Ectodermal cell (in vitro differentiated cells): ENCODE measurements around the gene HOXB1.
A peak's percentile ranks its signal among the peaks of the same experiment; 100 is the strongest.

Experiments used
- H3K27ac ChIP-seq: 2 replicates; pipeline ENCODE4 v1.7.0; 2013; ENCODE audit warnings: mild to moderate bottlenecking, low read depth, low read length; ENCODE audit not compliant: insufficient read depth, poor library complexity, severe bottlenecking
- H3K27me3 ChIP-seq: 2 replicates; pipeline ENCODE4 v1.7.0; 2013; ENCODE audit warnings: mild to moderate bottlenecking, low read length; ENCODE audit not compliant: insufficient read depth, control insufficient read depth, poor library complexity, severe bottlenecking
- H3K36me3 ChIP-seq: one replicate; pipeline ENCODE4 v1.7.0; 2013; ENCODE audit warnings: low read length; ENCODE audit not compliant: control insufficient read depth, insufficient read depth
- H3K4me1 ChIP-seq: one replicate; pipeline ENCODE4 v1.7.0; 2013; ENCODE audit warnings: low read length; ENCODE audit not compliant: control insufficient read depth, insufficient read depth
- H3K4me3 ChIP-seq: 2 replicates; pipeline ENCODE4 v1.7.0; 2013; ENCODE audit warnings: low read depth, low read length, control low read depth; ENCODE audit not compliant: insufficient read depth
- H3K9me3 ChIP-seq: 2 replicates; pipeline ENCODE4 v1.7.0; 2013; ENCODE audit warnings: mild to moderate bottlenecking, low read length, moderate library complexity; ENCODE audit not compliant: control insufficient read depth
- WGBS, 2 experiments: methylation state at CpG; one replicate each; pipeline ENCODE4 v1.1.7; 2013; ENCODE audit warnings: missing lambda C conversion rate in 2 of 2; 5-methylcytosine and 5-hydroxymethylcytosine counted together

HOXB1 gene

DNA sequence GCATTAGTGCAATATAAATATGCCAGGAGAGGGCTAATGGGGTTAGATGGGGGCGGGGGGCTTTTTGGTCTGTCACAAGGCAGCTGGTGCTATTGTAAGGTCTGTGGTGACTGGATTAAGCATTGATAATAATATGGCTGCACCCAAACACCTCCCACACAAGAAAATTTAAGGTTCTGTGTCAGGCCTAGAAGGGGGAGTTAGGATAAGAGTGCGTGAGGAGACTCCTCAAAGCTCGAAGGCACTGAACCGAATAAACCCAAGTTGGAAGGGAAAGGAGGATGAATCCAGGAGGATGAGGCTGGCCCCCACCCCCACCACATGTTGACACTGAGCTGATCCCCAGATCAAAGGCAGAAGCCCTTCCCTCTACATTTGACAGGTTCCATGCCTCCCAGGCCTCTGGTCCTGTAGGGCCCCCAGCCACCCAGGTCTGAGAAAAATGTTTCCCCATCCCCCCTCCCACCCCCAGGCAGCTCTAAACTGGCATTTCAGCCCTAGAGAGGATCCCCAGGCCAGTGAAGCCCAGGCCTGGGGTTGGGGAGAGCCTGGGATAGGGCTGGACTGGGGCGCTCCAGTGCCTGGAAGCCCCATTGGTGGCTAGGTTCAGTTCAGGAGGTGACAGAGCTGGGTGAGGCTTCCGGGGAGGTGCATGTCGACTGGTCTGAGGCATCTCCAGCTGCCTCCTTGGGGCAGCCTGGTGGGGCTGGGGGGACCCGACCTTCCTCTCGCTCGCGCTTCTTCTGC lies 1.7 kb downstream of the HOXB1 start:
- Histone ChIP-seq H3K36me3 (no peaks in the 10 kb centered on the region), H3K4me1 (peaks cover 32% of the 10 kb centered on the region), H3K4me3 (no peak overlapping the region), H3K27ac (no peak overlapping the region), H3K27me3 (peaks cover 98% of the 10 kb centered on the region), H3K9me3 (no peaks in the 10 kb centered on the region)
- WGBS, 2 experiments, result 68 to 72% methylated on average over 11 of the region's 11 CpGs

DNA sequence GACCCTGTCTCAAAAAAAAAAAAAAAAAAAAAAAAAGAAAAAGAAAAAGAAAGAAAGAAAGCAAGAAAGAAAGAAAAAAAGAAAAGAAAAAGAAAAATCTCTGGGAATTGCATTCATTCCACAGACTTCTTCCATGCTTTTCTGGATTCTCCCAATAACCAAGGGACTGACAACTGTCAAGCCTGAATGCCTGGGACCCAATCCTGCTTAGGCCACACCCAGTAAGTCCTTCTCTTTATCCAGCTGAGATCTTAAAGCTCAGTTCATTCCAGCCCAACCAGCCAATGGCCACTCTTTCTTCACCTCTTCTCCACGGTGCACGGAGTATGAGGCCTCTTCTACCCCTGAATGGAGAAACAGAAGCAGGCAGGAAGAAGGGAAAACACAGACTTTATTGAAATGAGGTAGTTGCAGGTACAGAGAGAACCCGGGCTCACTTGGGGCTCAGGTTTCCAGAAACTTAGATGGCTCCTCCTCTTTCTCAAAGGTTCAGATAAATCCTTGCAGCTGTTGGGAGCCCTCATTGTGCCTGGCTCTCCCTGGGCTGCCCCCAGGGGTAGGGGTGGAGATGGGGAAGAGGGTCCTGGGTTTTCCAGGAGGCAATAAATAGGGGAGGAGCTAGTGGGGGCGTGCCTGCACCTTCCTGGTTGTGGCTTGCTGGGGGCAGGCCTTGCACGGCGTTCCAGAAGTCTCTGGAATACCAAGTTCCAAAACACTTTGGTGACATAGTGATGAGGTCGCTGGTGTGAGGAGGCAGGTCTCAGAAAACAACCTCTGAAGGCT lies 2.5 kb downstream of the HOXB1 start:
- no peaks in the 10 kb centered on the region for H3K36me3 ChIP-seq
- peaks cover 98% of the 10 kb centered on the region for H3K27me3 ChIP-seq
- no peaks in the 10 kb centered on the region for H3K9me3 ChIP-seq
- H3K4me1 ChIP-seq, result peaks cover 32% of the 10 kb centered on the region
- no peak overlapping the region for H3K4me3 ChIP-seq
- H3K27ac ChIP-seq, result no peak overlapping the region
- WGBS, 2 experiments, result 24 to 29% methylated on average over 6 to 7 of the region's 7 CpGs

DNA sequence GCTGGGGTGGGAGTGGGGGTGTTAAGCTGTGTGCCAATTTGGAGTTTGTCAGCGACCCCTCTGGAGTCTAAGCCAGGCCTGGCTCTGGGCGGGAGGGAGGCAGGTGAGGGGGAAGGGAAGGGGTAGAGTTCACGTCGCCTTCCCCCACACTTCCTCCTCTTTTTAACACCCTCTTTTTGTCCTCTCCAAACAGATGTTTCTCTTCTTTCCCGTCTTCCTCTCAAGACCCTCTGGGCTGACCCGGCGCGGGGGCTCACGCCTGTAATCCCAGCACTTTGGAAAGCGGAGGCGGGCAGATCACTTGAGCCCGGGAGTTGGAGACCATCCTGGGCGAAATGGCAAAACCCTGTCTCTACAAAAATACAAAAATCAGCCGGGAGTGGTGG lies 3.3 kb downstream of the HOXB1 start:
- Histone ChIP-seq H3K27me3 (peaks cover 100% of the 10 kb centered on the region), H3K9me3 (no peaks in the 10 kb centered on the region), H3K27ac (peak overlapping the region; percentile 38), H3K4me3 (peak overlapping the region; percentile 16), H3K4me1 (peaks cover 32% of the 10 kb centered on the region), H3K36me3 (no peaks in the 10 kb centered on the region)
- 2 to 3% methylated on average over 14 of the region's 14 CpGs for WGBS, 2 experiments

DNA sequence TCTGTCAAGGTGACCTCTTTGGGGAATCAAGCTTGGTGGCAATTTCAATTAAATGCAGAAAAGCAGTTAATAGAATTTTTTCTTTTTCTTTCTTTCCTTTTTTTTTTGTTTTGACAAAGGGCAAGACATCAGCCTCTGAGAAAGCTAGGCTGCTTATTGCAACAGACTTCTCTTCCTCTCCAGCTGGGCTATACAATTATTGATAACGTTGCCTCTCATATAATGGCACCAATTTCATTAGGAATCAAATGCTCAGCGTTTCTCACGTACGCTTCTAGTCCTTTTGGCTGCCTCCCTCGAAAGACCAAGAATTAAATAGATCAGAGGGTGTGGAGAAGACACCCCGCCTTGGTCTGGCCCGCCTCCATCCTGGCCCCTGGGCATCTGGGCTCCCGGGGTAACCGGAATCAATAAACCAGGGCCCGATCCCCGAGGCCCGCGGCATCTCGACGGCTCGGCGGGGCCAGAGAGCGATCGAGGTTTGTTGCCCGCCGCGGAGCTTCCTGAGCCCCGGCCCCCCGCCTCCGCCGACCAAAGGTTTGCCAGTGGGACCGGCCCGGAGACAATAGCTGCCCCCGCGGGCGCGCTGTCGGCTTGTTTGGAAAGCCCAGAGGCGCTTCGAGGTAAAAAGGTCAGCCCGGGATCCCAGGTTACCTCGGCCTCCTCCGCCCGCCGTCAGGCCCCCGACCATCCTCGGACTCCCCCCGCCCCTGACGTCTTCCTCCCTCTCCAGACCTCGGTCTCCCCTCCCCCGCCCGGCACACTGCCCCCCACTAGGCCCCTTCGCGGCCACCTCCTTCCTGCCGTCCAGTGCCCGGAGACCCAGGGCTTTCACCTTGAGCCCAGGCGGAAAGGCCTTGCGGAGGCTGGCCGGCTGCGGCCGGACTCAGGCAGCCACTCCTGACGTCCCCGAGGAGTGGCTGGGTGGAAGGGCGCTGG lies 3.9 kb downstream of the HOXB1 start:
- peak overlapping the region; percentile 16 for H3K4me3 ChIP-seq
- WGBS, 2 experiments, result 1% methylated on average over 59 of the region's 59 CpGs

DNA sequence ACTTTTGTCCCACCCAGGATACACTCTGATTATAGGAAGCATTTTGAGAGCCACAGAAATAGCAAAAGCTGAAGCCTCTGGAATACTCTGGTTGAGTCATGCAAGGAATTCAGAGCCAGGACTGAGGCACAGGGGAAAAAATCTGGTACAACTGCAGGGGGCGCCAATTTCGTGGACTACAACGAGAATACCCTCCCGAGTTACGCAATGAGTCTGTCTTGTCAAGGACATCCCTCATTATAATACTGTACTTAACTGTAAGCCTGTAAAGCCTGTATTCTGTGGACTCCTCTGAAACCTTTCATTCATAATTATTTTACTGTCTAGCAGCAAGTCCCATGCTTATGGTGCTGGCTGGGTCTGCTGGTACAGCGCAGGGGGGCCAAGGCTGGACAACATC lies 7.8 kb downstream of the HOXB1 start:
- WGBS, 2 experiments, result 81 to 82% methylated on average over 6 of the region's 6 CpGs
- Histone ChIP-seq H3K27me3 (peaks cover 91% of the 10 kb centered on the region), H3K27ac (no peak overlapping the region), H3K4me1 (peaks cover 25% of the 10 kb centered on the region), H3K4me3 (no peak overlapping the region), H3K36me3 (no peaks in the 10 kb centered on the region), H3K9me3 (no peaks in the 10 kb centered on the region)

More for the DNA sequence above, 3.9 kb downstream of the HOXB1 start:
- peaks cover 100% of the 10 kb centered on the region for H3K27me3 ChIP-seq
- no peaks in the 10 kb centered on the region for H3K36me3 ChIP-seq
- H3K27ac ChIP-seq, result peak overlapping the region; percentile 38
- H3K9me3 ChIP-seq, result no peaks in the 10 kb centered on the region
- peaks cover 37% of the 10 kb centered on the region for H3K4me1 ChIP-seq

DNA sequence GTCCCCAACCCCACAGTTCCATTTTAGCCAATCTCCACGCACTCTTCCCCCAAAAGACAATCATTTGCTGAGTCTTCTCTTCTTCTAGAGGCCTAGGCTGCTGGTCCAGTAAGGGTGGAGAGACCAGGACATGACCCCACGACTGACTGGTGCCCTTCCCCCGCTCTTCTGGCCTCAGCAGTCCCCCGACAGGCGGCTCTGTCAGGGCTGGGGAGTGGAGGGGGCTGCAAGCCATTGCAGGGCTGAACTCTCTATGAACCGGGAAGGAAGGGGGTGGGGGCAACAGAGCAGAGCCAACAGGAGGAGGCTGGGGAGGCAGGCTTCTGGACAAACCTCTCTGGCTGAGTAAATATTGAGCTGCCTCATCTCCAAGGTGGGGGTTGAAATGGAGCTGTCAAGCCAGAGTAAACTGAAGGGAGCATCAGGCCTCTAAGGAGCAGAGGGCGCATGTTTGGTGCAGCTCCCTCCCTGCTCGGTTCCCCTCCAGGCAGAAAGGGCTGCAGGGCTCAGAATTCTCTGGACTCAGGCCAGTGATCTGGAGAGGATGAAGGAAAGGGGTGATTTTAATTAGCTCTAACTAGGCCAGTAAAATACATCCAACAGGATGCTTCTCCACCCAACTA lies 8.7 kb downstream of the HOXB1 start:
- Histone ChIP-seq H3K27me3 (peaks cover 91% of the 10 kb centered on the region), H3K9me3 (no peaks in the 10 kb centered on the region)

DNA sequence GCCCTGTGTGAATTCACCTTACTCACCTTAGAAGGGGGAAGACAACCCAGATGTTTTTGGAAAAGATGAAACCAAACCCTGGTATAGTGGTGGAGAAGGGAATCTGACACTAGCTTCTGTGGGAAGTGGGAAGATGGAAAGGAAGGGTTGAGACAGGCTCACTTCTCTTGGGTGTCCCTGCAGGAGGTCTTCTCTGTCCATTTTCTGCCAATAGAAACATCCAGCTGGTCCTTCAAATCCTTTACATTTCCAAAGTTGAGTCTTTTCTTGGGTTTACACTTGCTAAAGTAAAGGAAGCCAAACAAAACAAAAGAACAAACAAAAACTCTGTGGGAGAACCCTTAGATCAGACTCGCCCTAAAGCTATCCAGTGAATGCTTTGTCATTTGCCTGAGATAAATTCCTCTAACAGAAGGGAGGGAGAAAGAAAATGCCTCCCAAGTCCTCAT lies 10.2 kb downstream of the HOXB1 start:
- WGBS, 2 experiments, result 0% methylated on average over 1 of the region's 1 CpG
- H3K36me3 ChIP-seq, result no peaks in the 10 kb centered on the region
- peaks cover 14% of the 10 kb centered on the region for H3K4me1 ChIP-seq
- H3K9me3 ChIP-seq, result no peaks in the 10 kb centered on the region
- H3K27ac ChIP-seq, result no peak overlapping the region
- no peak overlapping the region for H3K4me3 ChIP-seq
- H3K27me3 ChIP-seq, result peaks cover 87% of the 10 kb centered on the region

More for the DNA sequence above, 8.7 kb downstream of the HOXB1 start:
- Histone ChIP-seq H3K36me3 (no peaks in the 10 kb centered on the region), H3K4me1 (peaks cover 19% of the 10 kb centered on the region), H3K4me3 (no peak overlapping the region), H3K27ac (no peak overlapping the region)
- WGBS, 2 experiments, result 12 to 17% methylated on average over 8 of the region's 8 CpGs

DNA sequence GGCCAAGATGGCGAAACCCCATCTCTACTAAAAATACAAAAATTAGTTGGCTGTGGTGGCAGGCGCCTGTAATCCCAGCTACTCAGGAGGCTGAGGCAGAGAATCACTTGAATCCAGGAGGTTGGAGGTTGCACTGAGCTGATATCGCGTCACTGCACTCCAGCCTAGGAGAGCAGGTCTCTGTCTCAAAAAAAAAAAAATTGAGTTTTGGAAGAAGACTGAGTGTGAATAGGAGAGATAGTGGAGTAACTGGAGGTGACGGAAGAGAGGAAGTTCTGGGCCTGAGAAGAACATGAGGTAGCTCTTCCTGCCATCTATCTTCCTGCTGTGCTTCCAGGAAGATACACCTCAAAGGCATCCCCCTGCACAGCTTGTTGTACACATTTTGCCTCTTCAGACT lies 11.4 kb downstream of the HOXB1 start:
- Histone ChIP-seq H3K9me3 (no peaks in the 10 kb centered on the region), H3K4me1 (peaks cover 14% of the 10 kb centered on the region), H3K27ac (no peak overlapping the region), H3K27me3 (peaks cover 87% of the 10 kb centered on the region), H3K36me3 (no peaks in the 10 kb centered on the region), H3K4me3 (no peak overlapping the region)
- 84% methylated on average over 5 of the region's 5 CpGs for WGBS, 2 experiments

DNA sequence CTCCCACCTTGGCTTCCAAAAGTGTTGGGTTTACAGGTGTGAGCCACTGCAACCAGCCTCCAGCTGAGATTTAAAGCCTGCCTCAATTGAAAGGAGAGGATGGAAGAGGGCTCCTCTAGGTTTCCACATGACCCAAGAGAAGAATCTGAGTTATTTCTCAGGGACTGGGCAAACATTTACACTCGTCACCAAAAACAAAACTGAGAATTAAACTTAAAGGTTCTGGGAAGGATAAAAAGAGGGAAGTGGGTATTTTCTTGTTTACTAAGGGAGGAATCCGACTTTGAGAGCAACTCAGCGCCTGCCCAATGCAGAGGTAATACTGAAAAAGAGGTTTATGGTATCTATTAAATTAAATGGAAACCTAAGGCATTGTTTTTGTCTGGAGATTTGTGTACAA lies 13.3 kb downstream of the HOXB1 start:
- no peak overlapping the region for H3K27ac ChIP-seq
- no peak overlapping the region for H3K4me3 ChIP-seq
- 53 to 58% methylated on average over 3 of the region's 3 CpGs for WGBS, 2 experiments
- H3K9me3 ChIP-seq, result no peaks in the 10 kb centered on the region
- H3K27me3 ChIP-seq, result peaks cover 77% of the 10 kb centered on the region
- no peaks in the 10 kb centered on the region for H3K36me3 ChIP-seq
- peaks cover 14% of the 10 kb centered on the region for H3K4me1 ChIP-seq
